Gastroesophageal sphincter (tissue), 4 donors: ENCODE data around the gene LSM8. TPM values are rescaled to one million over a fixed set of nuclear protein-coding genes. Genes with fewer than 3 reads are reported as not detected.
"Not testable (repeated sequence)": the region's sequence is repeated elsewhere in the genome, so short reads cannot be mapped to it uniquely, and the experiment has no call there.

ENCODE experiments used
- ATAC-seq: fragments of 150-250 bp; one replicate; pipeline ENCODE4 v1.9.1; 2016; ENCODE audit warnings: mild to moderate bottlenecking, moderate library complexity
- H3K27ac ChIP-seq, 4 donors: fragments of 200-600 bp; sonication (generic) in 3 of 4; 1 replicate in 3 of 4; 2 replicates in 1 of 4; pipeline ENCODE4 v1.5.1; 2016 to 2019
- H3K27me3 ChIP-seq: fragments of 200-600 bp; sonication (generic); one replicate; pipeline ENCODE4 v1.5.1; 2019
- H3K36me3 ChIP-seq, 2 donors: fragments of 200-600 bp; sonication (generic); one replicate each; pipeline ENCODE4 v1.5.1; 2019; ENCODE audit warnings: control low read depth in 1 of 2
- H3K4me1 ChIP-seq, 3 donors: fragments of 200-600 bp; sonication (generic); 1 replicate in 2 of 3; 2 replicates in 1 of 3; pipeline ENCODE4 v1.5.1; 2016 to 2019; ENCODE audit warnings: control low read depth in 2 of 3
- H3K4me3 ChIP-seq, 2 donors: fragments of 200-600 bp; sonication (generic); one replicate each; pipeline ENCODE4 v1.5.1; 2019; ENCODE audit warnings: mild to moderate bottlenecking in 1 of 2, moderate library complexity in 1 of 2
- H3K9me3 ChIP-seq, 3 donors: fragments of 200-600 bp; sonication (generic); one replicate each; pipeline ENCODE4 v1.5.1; 2017 to 2019; ENCODE audit warnings: control low read depth in 2 of 3
- EP300 ChIP-seq: sonication (generic); formaldehyde crosslinking; IDR thresholded peaks from one replicate; pipeline ENCODE4 v1.6.1; 2017; ENCODE audit warnings: antibody characterized with exemption, mild to moderate bottlenecking
- POLR2A ChIP-seq, 2 donors: fragments of 450-650 bp; IDR thresholded peaks; one replicate each; pipeline ENCODE4 v1.6.1; 2017; ENCODE audit warnings: antibody characterized with exemption in 2 of 2, mild to moderate bottlenecking in 2 of 2, moderate library complexity in 1 of 2
- POLR2AphosphoS5 ChIP-seq: sonication (generic); formaldehyde crosslinking; IDR thresholded peaks from one replicate; pipeline ENCODE4 v1.6.1; 2017; ENCODE audit warnings: antibody characterized with exemption
- WGBS, 2 donors: methylation state at CpG; one replicate each; pipeline ENCODE4 v1.1.5; 2018; ENCODE audit warnings: low coverage in 1 of 2; 5-methylcytosine and 5-hydroxymethylcytosine counted together
- total RNA-seq, 4 donors: library from RNA; depleted of rRNA; stranded (reverse); fragments of >200 nt; gene quantifications; one replicate each; pipeline ENCODE4 v1.1.0, GENCODE V29; 2016
- TF ChIP-seq, protein P1 (sequence below), 4 experiments: fragments of 200-600 bp in 2 of 4; fragments of 450-650 bp in 2 of 4; sonication (generic) in 1 of 4; IDR thresholded peaks; one replicate each; pipeline ENCODE4 v1.5.1; 2017 to 2019; ENCODE audit warnings: antibody characterized with exemption in 4 of 4, mild to moderate bottlenecking in 2 of 4, moderate library complexity in 2 of 4

Gene LSM8
- 10 to 100 TPM; 18.6 to 38.6 (median 28.9) TPM for total RNA-seq

DNA sequence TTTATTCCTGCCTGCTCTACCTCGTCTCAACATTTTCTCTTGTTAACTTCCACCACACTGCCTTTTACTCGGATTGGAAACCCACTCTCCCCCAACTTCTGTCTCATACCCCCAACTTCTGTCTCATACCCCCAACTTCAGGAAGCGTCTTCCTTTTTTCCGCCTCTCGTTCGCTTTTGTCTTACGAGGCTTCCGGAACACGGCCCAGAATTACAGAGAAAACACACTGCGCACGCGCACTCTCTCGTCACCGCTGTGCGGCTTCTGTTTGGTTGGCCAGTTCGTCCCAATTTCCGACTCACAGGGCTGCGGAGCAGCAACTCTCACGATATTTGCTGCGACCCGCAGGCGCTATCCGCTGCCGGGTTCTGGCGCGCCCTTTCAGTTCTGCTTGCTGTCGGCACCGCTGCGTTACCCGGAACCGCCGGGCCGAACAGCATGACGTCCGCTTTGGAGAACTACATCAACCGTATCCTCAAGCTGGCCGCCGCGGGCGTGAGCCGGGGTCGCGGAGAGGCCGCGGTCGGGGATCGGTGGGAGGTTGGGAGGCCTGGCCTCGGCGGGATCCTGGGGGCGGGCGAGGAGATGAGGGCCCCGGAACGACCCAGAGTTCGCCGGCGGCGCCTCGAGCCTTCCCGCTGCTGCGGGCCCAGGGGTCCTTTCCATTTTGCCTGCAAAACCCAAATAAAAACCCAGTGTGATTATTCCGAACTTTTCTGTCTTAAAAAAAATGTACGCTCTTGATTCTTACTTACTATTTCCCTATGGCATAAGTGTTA, at the start of gene LSM8:
Gene LSM8 (plus strand): TSS at position 379 of the 779 bp plus-strand sequence. CDS start 60 bp downstream, at position 439.
- ATAC-seq = peak; percentile 99
- H3K27ac ChIP-seq = peak within 1 kb of the TSS; percentile 83 to 94 (median 93)
- peak within 1 kb of the TSS; percentile 72 to 79 for H3K4me3 ChIP-seq
- no peaks in the 10 kb centered on the region for H3K27me3 ChIP-seq
- WGBS, 2 donors = 0% methylated on average over 7 to 30 of the region's 62 CpGs
- TF ChIP-seq POLR2AphosphoS5 (peak; percentile 93), EP300 (no peak), POLR2A (IDR thresholded peaks at IDR 0.05) (peak; percentile 73 to 75)
- TF ChIP-seq, protein P1, sequence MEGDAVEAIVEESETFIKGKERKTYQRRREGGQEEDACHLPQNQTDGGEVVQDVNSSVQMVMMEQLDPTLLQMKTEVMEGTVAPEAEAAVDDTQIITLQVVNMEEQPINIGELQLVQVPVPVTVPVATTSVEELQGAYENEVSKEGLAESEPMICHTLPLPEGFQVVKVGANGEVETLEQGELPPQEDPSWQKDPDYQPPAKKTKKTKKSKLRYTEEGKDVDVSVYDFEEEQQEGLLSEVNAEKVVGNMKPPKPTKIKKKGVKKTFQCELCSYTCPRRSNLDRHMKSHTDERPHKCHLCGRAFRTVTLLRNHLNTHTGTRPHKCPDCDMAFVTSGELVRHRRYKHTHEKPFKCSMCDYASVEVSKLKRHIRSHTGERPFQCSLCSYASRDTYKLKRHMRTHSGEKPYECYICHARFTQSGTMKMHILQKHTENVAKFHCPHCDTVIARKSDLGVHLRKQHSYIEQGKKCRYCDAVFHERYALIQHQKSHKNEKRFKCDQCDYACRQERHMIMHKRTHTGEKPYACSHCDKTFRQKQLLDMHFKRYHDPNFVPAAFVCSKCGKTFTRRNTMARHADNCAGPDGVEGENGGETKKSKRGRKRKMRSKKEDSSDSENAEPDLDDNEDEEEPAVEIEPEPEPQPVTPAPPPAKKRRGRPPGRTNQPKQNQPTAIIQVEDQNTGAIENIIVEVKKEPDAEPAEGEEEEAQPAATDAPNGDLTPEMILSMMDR (IDR thresholded peaks at IDR 0.05) = no peak
- H3K36me3 ChIP-seq = peaks cover 0 to 15% of the 10 kb centered on the region in 2 donors
- H3K4me1 ChIP-seq = peaks cover 10 to 36% (median 14%) of the 10 kb centered on the region in 3 donors
- H3K9me3 ChIP-seq = no peaks in the 10 kb centered on the region

DNA sequence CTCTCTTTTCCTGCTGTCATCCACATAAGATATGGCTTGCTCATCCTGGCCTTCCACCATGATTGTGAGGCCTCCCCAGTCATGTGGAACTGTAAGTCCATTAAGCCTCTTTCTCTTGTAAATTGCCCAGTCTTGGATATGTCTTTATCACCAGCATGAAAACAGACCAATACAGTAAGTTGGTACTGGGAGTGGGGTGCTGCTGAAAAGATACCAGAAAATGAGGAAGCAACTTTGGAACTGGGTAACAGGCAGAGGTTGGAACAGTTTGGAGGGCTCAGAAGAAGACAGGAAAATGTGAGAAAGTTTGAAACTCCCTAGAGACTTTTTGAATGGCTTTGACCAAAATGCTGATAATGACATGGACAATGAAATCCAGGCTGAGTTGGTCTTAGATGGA, 49.5 kb upstream of the LSM8 start:
- H3K36me3 ChIP-seq, H3K27me3 ChIP-seq, H3K4me3 ChIP-seq, H3K9me3 ChIP-seq, H3K4me1 ChIP-seq, ATAC-seq, H3K27ac ChIP-seq: not testable (repeated sequence)

DNA sequence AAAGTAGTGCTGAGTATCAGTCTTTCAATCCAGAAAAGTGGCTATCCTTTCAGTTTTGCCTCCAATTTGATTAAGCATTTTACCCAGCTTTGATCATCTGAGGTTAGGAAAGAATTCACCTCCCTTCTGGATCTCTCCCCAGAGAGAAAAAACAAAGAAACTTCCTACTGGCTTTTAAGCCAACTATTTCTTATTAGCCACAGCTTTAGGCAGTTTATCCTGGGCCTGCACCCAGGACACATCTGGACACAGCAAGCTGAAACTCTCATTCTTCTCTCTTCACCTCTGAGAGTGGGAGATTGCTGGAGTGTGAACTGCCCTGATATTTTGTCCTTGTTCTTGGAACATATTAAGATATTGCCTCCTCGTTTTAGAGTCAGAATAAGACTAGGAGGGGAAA, 43.5 kb upstream of the LSM8 start:
- TF ChIP-seq, protein P1 (IDR thresholded peaks at IDR 0.05) = no peak
- no peak for TF ChIP-seq POLR2A (IDR thresholded peaks at IDR 0.05)
- TF ChIP-seq POLR2AphosphoS5 = no peak
- TF ChIP-seq EP300 = no peak
- Histone ChIP-seq H3K9me3 (no peaks in the 10 kb centered on the region), H3K4me1 (no peaks in the 10 kb centered on the region), H3K4me3 (no peak overlapping the region), H3K36me3 (no peaks in the 10 kb centered on the region), H3K27me3 (no peaks in the 10 kb centered on the region), H3K27ac (no peak overlapping the region)
- no peak for ATAC-seq
- WGBS, 2 donors = 18 to 43% methylated on average over 1 of the region's 1 CpG

DNA sequence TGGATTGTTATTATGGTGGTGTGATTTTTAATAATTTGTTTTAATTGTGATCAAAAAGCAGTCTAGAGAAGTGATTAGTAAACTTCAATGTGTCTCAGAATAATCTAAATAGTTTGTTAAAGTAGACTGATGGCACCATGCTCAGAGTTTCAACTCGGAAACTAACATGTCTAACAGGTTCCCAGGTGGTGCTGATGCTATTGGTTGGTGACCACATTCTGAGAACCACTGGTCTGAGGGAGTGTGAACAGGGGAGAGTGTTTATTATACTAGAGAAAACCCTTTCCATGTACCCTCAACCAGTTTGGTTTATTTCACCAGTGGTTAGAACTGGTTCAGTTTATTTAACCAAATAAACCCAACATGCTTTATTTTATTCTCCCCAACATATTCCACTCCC, 42.0 kb upstream of the LSM8 start:
- 67 to 75% methylated on average over 1 of the region's 1 CpG for WGBS, 2 donors
- Histone ChIP-seq H3K27ac (no peak overlapping the region), H3K4me3 (no peak overlapping the region), H3K9me3 (no peaks in the 10 kb centered on the region), H3K36me3 (no peaks in the 10 kb centered on the region), H3K4me1 (no peaks in the 10 kb centered on the region), H3K27me3 (no peaks in the 10 kb centered on the region)
- TF ChIP-seq POLR2AphosphoS5 (no peak), EP300 (no peak), POLR2A (IDR thresholded peaks at IDR 0.05) (no peak)
- TF ChIP-seq, protein P1 (IDR thresholded peaks at IDR 0.05) = no peak
- no peak for ATAC-seq

DNA sequence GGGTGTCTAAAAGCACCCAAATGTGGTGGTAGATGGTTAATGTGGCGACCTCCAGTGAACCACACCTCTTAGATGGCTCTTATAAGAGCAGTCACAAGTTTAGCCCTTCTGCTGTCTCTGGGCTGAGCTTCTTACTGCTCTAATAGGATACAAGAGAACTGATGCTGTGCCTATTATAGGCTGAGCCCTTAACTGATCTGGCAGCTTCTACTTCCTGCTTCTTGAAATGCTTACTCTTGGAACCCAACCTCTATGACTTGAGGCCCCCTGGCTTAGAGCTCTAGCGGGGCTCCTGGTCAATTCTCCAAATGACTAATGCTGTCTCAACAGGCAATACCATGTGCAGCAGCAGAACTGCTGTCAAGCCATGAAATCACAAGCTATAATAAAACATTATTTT, 35.0 kb upstream of the LSM8 start:
- Histone ChIP-seq H3K4me3 (no peak overlapping the region), H3K9me3 (no peaks in the 10 kb centered on the region), H3K4me1 (no peaks in the 10 kb centered on the region), H3K27me3 (no peaks in the 10 kb centered on the region), H3K27ac (no peak overlapping the region), H3K36me3 (no peaks in the 10 kb centered on the region)
- WGBS, 2 donors = 20 to 43% methylated on average over 1 of the region's 2 CpGs
- no peak for ATAC-seq
- TF ChIP-seq POLR2A (IDR thresholded peaks at IDR 0.05) = no peak
- TF ChIP-seq POLR2AphosphoS5 = no peak
- no peak for TF ChIP-seq EP300
- TF ChIP-seq, protein P1 (IDR thresholded peaks at IDR 0.05) = no peak
